HepG2 (cell line): ENCODE data around the gene PARP2. TPM values are rescaled to one million over a fixed set of nuclear protein-coding genes. Genes with fewer than 3 reads are reported as not detected.

Experiments used
- ELF3 ChIP-seq: IDR thresholded peaks from 2 replicates; pipeline ENCODE4 v1.6.1; 2016; ENCODE audit warnings: missing genetic modification reagents, missing compliant biosample characterization
- HDAC2 ChIP-seq: sonication (generic); formaldehyde crosslinking; IDR thresholded peaks from 2 replicates; pipeline ENCODE4 v1.4.0; 2020; ENCODE audit warnings: missing genetic modification reagents
- HNRNPK ChIP-seq: fragments of 200-400 bp; formaldehyde crosslinking; IDR thresholded peaks from 2 replicates; pipeline ENCODE4 v1.6.1; 2018; ENCODE audit warnings: low read length, low read depth, moderate library complexity, mild to moderate bottlenecking; ENCODE audit not compliant: poor library complexity, severe bottlenecking
- IKZF4 ChIP-seq: sonication (generic); formaldehyde crosslinking; IDR thresholded peaks from 2 replicates; pipeline ENCODE4 v1.5.1; 2020; ENCODE audit warnings: borderline replicate concordance, mild to moderate bottlenecking, low read depth, missing genetic modification reagents; ENCODE audit errors: not compliant biosample characterization
- KDM3A ChIP-seq: IDR thresholded peaks from 2 replicates; pipeline ENCODE4 v1.6.1; 2018; ENCODE audit warnings: low read depth, missing compliant biosample characterization
- NFYB ChIP-seq: sonication (generic); formaldehyde crosslinking; IDR thresholded peaks from 2 replicates; pipeline ENCODE4 v1.4.0; 2020; ENCODE audit warnings: missing genetic modification reagents
- PCBP1 ChIP-seq: fragments of 200-400 bp; formaldehyde crosslinking; IDR thresholded peaks from 2 replicates; pipeline ENCODE4 v1.6.1; 2017; ENCODE audit warnings: mild to moderate bottlenecking, low read depth, low read length, borderline replicate concordance
- RFXANK ChIP-seq: IDR thresholded peaks from 2 replicates; pipeline ENCODE4 v1.6.1; 2016
- SRSF9 ChIP-seq: fragments of 200-400 bp; formaldehyde crosslinking; IDR thresholded peaks from 2 replicates; pipeline ENCODE4 v1.6.1; 2018; ENCODE audit warnings: borderline replicate concordance, mild to moderate bottlenecking, low read depth, low read length; ENCODE audit not compliant: insufficient read depth, poor library complexity, severe bottlenecking
- THAP7 ChIP-seq: sonication (generic); formaldehyde crosslinking; IDR thresholded peaks from 2 replicates; pipeline ENCODE4 v1.8.1; 2023; ENCODE audit warnings: mild to moderate bottlenecking, missing genetic modification reagents
- THRA ChIP-seq: sonication (generic); formaldehyde crosslinking; IDR thresholded peaks from 2 replicates; pipeline ENCODE4 v1.4.0; 2020; ENCODE audit warnings: missing genetic modification reagents, borderline replicate concordance
- ZFAT ChIP-seq: sonication (generic); formaldehyde crosslinking; conservative IDR thresholded peaks from 2 replicates; pipeline ENCODE4 v1.8.1; 2023; ENCODE audit warnings: missing genetic modification reagents, inconsistent platforms
- ZFP37 ChIP-seq: sonication (generic); formaldehyde crosslinking; IDR thresholded peaks from 2 replicates; pipeline ENCODE4 v1.4.0; 2020; ENCODE audit warnings: missing genetic modification reagents, borderline replicate concordance
- ZFY ChIP-seq: sonication (generic); formaldehyde crosslinking; IDR thresholded peaks from 2 replicates; pipeline ENCODE4 v1.4.0; 2020; ENCODE audit warnings: missing genetic modification reagents
- ZNF282 ChIP-seq: fragments of 450-650 bp; IDR thresholded peaks from 2 replicates; pipeline ENCODE4 v1.6.1; 2018; ENCODE audit not compliant: partially characterized antibody
- ZNF362 ChIP-seq: sonication (generic); formaldehyde crosslinking; IDR thresholded peaks from 2 replicates; pipeline ENCODE4 v1.4.0; 2020; ENCODE audit warnings: missing genetic modification reagents, mild to moderate bottlenecking, borderline replicate concordance
- ZNF446 ChIP-seq: sonication (generic); formaldehyde crosslinking; IDR thresholded peaks from 2 replicates; pipeline ENCODE4 v1.5.0; 2020; ENCODE audit warnings: mild to moderate bottlenecking, missing genetic modification reagents
- ZNF652 ChIP-seq: IDR thresholded peaks from 2 replicates; pipeline ENCODE4 v1.6.1; 2016; ENCODE audit warnings: low read depth, borderline replicate concordance
- polyA plus RNA-seq, 8 experiments: library from polyadenylated mRNA; depleted of rRNA in 3 of 8; stranded (reverse) in 7 of 8; unstranded in 1 of 8; fragments of >200 nt; fragmentation: Illumina TruSeq in 4 of 8; extraction: Trizol in 4 of 8; gene quantifications; 2 replicates each; pipeline versions ENCODE4 v1.2.1 to v1.2.3, GENCODE V29; 2011 to 2016; ENCODE audit warnings: low read depth in 4 of 8, missing spikeins in 1 of 8, mixed read lengths in 1 of 8; ENCODE audit not compliant: insufficient read depth in 1 of 8
- total RNA-seq, 5 experiments: library from RNA; depleted of rRNA; stranded (reverse); fragments of >200 nt; fragmentation: Illumina TruSeq; extraction: Trizol; gene quantifications; 2 replicates each; pipeline ENCODE4 v1.2.3, GENCODE V29; 2016; ENCODE audit warnings: low read depth in 1 of 5
- TF ChIP-seq, protein P1 (sequence below): sonication (generic); formaldehyde crosslinking; IDR thresholded peaks from 2 replicates; pipeline ENCODE4 v1.4.0; 2020; ENCODE audit warnings: missing genetic modification reagents

Gene PARP2
- total and polyA plus RNA-seq, 2 of the 13 experiments (the other 11 are each of a cell fraction or from before 2014, with no cell fraction given), result 37.3 to 38.4 TPM

GRCh38 chr14:20343092-20343861 is at the start of gene PARP2 (continued):
- TF ChIP-seq, protein P1, sequence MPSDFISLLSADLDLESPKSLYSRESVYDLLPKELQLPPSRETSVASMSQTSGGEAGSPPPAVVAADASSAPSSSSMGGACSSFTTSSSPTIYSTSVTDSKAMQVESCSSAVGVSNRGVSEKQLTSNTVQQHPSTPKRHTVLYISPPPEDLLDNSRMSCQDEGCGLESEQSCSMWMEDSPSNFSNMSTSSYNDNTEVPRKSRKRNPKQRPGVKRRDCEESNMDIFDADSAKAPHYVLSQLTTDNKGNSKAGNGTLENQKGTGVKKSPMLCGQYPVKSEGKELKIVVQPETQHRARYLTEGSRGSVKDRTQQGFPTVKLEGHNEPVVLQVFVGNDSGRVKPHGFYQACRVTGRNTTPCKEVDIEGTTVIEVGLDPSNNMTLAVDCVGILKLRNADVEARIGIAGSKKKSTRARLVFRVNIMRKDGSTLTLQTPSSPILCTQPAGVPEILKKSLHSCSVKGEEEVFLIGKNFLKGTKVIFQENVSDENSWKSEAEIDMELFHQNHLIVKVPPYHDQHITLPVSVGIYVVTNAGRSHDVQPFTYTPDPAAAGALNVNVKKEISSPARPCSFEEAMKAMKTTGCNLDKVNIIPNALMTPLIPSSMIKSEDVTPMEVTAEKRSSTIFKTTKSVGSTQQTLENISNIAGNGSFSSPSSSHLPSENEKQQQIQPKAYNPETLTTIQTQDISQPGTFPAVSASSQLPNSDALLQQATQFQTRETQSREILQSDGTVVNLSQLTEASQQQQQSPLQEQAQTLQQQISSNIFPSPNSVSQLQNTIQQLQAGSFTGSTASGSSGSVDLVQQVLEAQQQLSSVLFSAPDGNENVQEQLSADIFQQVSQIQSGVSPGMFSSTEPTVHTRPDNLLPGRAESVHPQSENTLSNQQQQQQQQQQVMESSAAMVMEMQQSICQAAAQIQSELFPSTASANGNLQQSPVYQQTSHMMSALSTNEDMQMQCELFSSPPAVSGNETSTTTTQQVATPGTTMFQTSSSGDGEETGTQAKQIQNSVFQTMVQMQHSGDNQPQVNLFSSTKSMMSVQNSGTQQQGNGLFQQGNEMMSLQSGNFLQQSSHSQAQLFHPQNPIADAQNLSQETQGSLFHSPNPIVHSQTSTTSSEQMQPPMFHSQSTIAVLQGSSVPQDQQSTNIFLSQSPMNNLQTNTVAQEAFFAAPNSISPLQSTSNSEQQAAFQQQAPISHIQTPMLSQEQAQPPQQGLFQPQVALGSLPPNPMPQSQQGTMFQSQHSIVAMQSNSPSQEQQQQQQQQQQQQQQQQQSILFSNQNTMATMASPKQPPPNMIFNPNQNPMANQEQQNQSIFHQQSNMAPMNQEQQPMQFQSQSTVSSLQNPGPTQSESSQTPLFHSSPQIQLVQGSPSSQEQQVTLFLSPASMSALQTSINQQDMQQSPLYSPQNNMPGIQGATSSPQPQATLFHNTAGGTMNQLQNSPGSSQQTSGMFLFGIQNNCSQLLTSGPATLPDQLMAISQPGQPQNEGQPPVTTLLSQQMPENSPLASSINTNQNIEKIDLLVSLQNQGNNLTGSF (CRISPR knock-in tag), result no peak; the same call in 1 of the 2 replicates
- TF ChIP-seq ZFAT, result no peak
- no peak for TF ChIP-seq ZNF282
- TF ChIP-seq HNRNPK, result peak; percentile 22
- peak; percentile 82 for TF ChIP-seq HDAC2 (CRISPR knock-in tag)
- peak; percentile 57; the same call in 1 of the 2 replicates for TF ChIP-seq NFYB (CRISPR knock-in tag)
- TF ChIP-seq ZNF652 (CRISPR knock-in tag), result no peak; the same call in 1 of the 2 replicates
- no peak for TF ChIP-seq ZNF446 (CRISPR knock-in tag)
- TF ChIP-seq IKZF4, result peak; percentile 89
- peak; percentile 87 for TF ChIP-seq KDM3A
- 0 out of 2 replicates have a peak, but pooled peaks have one; percentile 57 for TF ChIP-seq THAP7 (CRISPR knock-in tag)
- TF ChIP-seq ZNF362 (CRISPR knock-in tag), result peak; percentile 64; the same call in 1 of the 2 replicates
- TF ChIP-seq SRSF9, result no peak
- TF ChIP-seq ZFY (CRISPR knock-in tag), result peak; percentile 62
- peak; percentile 66 for TF ChIP-seq ELF3
- TF ChIP-seq ZFP37 (CRISPR knock-in tag), result 0 out of 2 replicates have a peak, but pooled peaks have one; percentile 31
- TF ChIP-seq RFXANK (CRISPR knock-in tag), result no peak; the same call in 1 of the 2 replicates
- TF ChIP-seq PCBP1, result no peak
- no peak; the same call in 1 of the 2 replicates for TF ChIP-seq THRA (CRISPR knock-in tag)
